Stimulated activated CD8-positive, alpha-beta memory T cell treated with anti-CD3 and anti-CD28 coated beads, Interleukin-4, amount 100 ng/mL, for 24 hours (primary cell): ENCODE measurements around the gene IGF2BP3.
"Not testable (repeated sequence)": the region's sequence is repeated elsewhere in the genome, so short reads cannot be mapped to it uniquely, and the experiment has no call there.

Experiments
- DNase-seq: peaks from one replicate; pipeline ENCODE4 v3.0.0-alpha.2; 2020; ENCODE audit warnings: low read depth

Gene IGF2BP3

GRCh38 chr7:23422384-23422783, 47.9 kb downstream of the IGF2BP3 start:
- no peak for DNase-seq

- no peak for DNase-seq
Observed at GRCh38 chr7:23419845-23420244, 50.4 kb downstream of the IGF2BP3 start.

- DNase-seq, result no peak
Observed at GRCh38 chr7:23419160-23419559, 51.1 kb downstream of the IGF2BP3 start.

- DNase-seq, result no peak
Observed at GRCh38 chr7:23418046-23418445, 52.2 kb downstream of the IGF2BP3 start.

- no peak for DNase-seq
Observed at GRCh38 chr7:23415198-23415597, 55.1 kb downstream of the IGF2BP3 start.

- DNase-seq, result no peak
Observed at GRCh38 chr7:23410446-23411183, 59.7 kb downstream of the IGF2BP3 start.

GRCh38 chr7:23406564-23406963, 63.7 kb downstream of the IGF2BP3 start:
- not testable (repeated sequence) for DNase-seq

GRCh38 chr7:23405240-23405618, 65.1 kb downstream of the IGF2BP3 start:
- no peak for DNase-seq

GRCh38 chr7:23404546-23405239, 65.6 kb downstream of the IGF2BP3 start:
- no peak for DNase-seq

- no peak for DNase-seq
Observed at GRCh38 chr7:23403970-23404369, 66.3 kb downstream of the IGF2BP3 start.

- DNase-seq, result not testable (repeated sequence)
Observed at GRCh38 chr7:23398090-23398489, 72.2 kb downstream of the IGF2BP3 start.

GRCh38 chr7:23397241-23397640, 73.0 kb downstream of the IGF2BP3 start:
- no peak for DNase-seq

GRCh38 chr7:23396222-23397015, 73.9 kb downstream of the IGF2BP3 start:
- DNase-seq, result no peak

GRCh38 chr7:23394488-23395171, 75.7 kb downstream of the IGF2BP3 start:
- DNase-seq, result no peak

GRCh38 chr7:23393636-23394035, 76.7 kb downstream of the IGF2BP3 start:
- DNase-seq, result no peak

GRCh38 chr7:23389701-23390100, 80.6 kb downstream of the IGF2BP3 start:
- no peak for DNase-seq

- DNase-seq, result no peak
Observed at GRCh38 chr7:23387583-23387982, 82.7 kb downstream of the IGF2BP3 start.

- DNase-seq, result no peak
Observed at GRCh38 chr7:23385140-23385539, 85.2 kb downstream of the IGF2BP3 start.

GRCh38 chr7:23383225-23383624, 87.1 kb downstream of the IGF2BP3 start:
- DNase-seq, result no peak

- no peak for DNase-seq
Observed at GRCh38 chr7:23380961-23381360, 89.3 kb downstream of the IGF2BP3 start.

- DNase-seq, result no peak
Observed at GRCh38 chr7:23380556-23380955, 89.7 kb downstream of the IGF2BP3 start.

GRCh38 chr7:23378996-23379395, 91.3 kb downstream of the IGF2BP3 start:
- no peak for DNase-seq
